ENCODE results near the gene COL9A3.
A peak's percentile ranks its signal among the peaks of the same experiment; 100 is the strongest.

The COL9A3 gene

GRCh38 chr20:62778601-62779416 lies 38.0 kb upstream of the COL9A3 start:
- DNase-seq (ENCODE audit: low spot score), result no peak

DNA sequence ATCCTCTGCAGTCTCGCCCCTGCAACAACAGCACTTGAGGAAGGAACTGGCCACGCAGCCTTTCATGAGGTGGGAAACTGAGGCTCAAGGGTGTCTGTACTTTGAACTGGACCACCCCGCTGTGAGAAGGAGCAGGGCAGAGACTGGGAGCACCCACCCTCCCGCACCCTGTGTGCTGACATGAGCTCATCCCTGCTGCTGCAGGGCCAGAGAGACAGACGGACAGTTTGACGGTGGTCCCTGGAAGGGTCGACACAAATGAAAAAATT lies 37.5 kb upstream of the COL9A3 start:
- DNase-seq (ENCODE audit: low spot score), result no peak

DNA sequence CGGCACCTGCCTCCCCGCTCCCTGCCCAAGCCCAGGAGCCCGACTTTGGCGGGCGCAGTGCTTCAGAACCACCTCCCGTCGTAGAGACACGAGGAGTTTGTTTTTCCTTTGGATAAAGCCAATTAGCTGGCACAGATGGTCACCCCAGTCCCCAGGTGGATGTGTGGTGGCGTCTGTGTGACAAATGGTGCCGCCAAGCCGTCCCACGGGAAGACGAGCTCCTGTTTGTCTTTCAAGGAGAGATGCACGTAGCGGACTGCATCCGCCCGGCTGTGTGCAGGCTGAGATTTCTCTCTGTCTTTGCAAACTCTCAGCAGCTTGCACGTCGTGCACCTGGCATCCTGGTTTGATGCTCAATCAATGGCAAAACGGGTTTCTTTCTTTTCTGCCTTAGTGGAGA lies 36.6 kb upstream of the COL9A3 start:
- no peak for DNase-seq (ENCODE audit: low spot score)

GRCh38 chr20:62780696-62781095 lies 36.2 kb upstream of the COL9A3 start:
- no peak for DNase-seq (ENCODE audit: low spot score)

GRCh38 chr20:62782149-62782892 lies 34.5 kb upstream of the COL9A3 start:
- no peak for DNase-seq (ENCODE audit: low spot score)

DNA sequence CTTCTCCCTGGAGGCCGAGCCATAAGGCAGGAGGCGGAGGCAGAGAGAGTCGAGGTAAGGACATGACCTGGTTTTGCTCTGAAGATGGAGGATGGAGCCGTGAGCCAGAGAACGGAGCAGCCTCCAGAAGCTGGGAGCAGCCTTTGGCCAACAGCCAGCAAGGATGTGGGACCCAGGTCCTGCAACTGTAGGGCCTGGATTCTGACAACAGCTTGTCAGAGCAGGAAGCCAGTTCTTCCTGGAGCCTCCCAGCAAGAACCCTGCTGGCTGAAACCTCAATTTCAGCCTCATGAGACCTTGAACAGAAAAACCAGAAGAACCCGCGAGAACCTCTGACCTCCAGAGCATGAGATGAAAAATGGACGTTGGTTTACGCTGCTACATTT lies 34.0 kb upstream of the COL9A3 start:
- DNase-seq (ENCODE audit: low spot score), result no peak

GRCh38 chr20:62784497-62784896 lies 32.4 kb upstream of the COL9A3 start:
- DNase-seq (ENCODE audit: low spot score), result no peak

DNA sequence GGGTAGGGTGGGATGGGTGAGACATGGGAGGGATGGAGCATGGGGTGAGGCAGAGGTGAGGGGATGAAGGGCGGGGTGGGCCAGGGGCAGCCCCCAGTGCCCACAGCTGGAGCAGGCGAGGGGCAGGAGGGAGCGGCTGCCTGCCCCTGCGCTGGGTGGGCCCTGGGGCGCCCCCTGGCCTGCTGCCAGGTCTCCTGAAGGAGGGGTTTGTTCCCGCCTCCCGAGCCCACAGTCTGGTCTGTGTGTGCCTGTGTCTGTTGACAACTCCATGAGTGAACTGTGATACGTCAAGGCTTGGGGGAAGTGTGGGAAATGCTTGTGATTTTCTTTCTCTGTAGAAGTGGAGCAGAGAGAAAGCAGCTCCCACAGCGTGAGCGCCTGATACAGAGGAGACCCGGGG lies 31.5 kb upstream of the COL9A3 start:
- no peak for DNase-seq (ENCODE audit: low spot score)

GRCh38 chr20:62786157-62786556 lies 30.7 kb upstream of the COL9A3 start:
- DNase-seq (ENCODE audit: low spot score), result no peak

- no peak for DNase-seq (ENCODE audit: low spot score)
Measured at GRCh38 chr20:62787321-62787720, 29.5 kb upstream of the COL9A3 start.

GRCh38 chr20:62787866-62788265 lies 29.0 kb upstream of the COL9A3 start:
- no peak for DNase-seq (ENCODE audit: low spot score)

GRCh38 chr20:62788607-62789006 lies 28.2 kb upstream of the COL9A3 start:
- no peak for DNase-seq (ENCODE audit: low spot score)

DNA sequence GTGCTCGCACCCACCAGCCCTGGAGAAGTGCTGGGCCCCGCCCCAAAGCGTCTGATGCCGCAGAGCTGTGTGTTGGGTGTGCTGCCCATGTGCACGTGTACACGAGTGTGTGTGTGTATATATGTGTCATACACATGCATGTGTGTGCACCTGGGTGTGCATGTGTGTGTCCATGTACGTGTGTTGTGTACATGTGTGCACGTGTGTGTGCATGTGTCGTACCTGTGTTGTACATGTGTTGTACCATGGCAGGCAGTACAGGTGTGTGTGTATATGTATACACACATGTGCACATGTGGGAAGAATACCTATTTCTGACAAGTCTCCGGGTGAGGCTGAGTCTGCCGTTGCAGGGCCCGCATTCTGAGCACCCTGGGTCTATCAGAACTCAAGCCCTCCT lies 26.8 kb upstream of the COL9A3 start:
- no peak for DNase-seq (ENCODE audit: low spot score)

GRCh38 chr20:62791301-62792181 lies 25.3 kb upstream of the COL9A3 start:
- DNase-seq (ENCODE audit: low spot score), result peak; percentile 97

GRCh38 chr20:62792182-62792939 lies 24.5 kb upstream of the COL9A3 start:
- no peak for DNase-seq (ENCODE audit: low spot score)

- no peak for DNase-seq (ENCODE audit: low spot score)
Measured at GRCh38 chr20:62792940-62793756, 23.7 kb upstream of the COL9A3 start.

- DNase-seq (ENCODE audit: low spot score), result no peak
Measured at GRCh38 chr20:62793757-62794006, 23.2 kb upstream of the COL9A3 start.

GRCh38 chr20:62794007-62794724 lies 22.7 kb upstream of the COL9A3 start:
- peak; percentile 98 for DNase-seq (ENCODE audit: low spot score)

GRCh38 chr20:62795023-62795761 lies 21.7 kb upstream of the COL9A3 start:
- no peak for DNase-seq (ENCODE audit: low spot score)
